Lung (tissue), 12 donors: ENCODE measurements around the gene CDH13. TPM values are rescaled to one million over a fixed set of nuclear protein-coding genes. Genes with fewer than 3 reads are reported as not detected.

Experiments used
- ATAC-seq: fragments of 200-7000 bp; cut with Tn5 transposase; one replicate; pipeline ENCODE4 v1.9.1; 2020; ENCODE audit warnings: moderate number of reproducible peaks; ENCODE audit not compliant: insufficient read depth, low FRiP score
- DNase-seq, 3 donors: peaks; one replicate each; pipeline ENCODE4 v3.0.0-alpha.2; 2013 to 2017
- H3K27ac ChIP-seq, 2 donors: one replicate each; pipeline ENCODE4 v1.5.1; 2013; ENCODE audit warnings: mild to moderate bottlenecking in 2 of 2, moderate library complexity in 2 of 2, control low read depth in 1 of 2, inconsistent platforms in 1 of 2, low read depth in 1 of 2, low read length in 1 of 2
- H3K27me3 ChIP-seq, 3 donors: one replicate each; pipeline ENCODE4 v1.5.1; 2013; ENCODE audit warnings: low read length in 2 of 3; ENCODE audit not compliant: control insufficient read depth in 3 of 3, insufficient read depth in 3 of 3
- H3K36me3 ChIP-seq, 4 donors: one replicate each; pipeline ENCODE4 v1.5.1; 2013; ENCODE audit warnings: low read length in 4 of 4, mild to moderate bottlenecking in 1 of 4, moderate library complexity in 1 of 4; ENCODE audit not compliant: control insufficient read depth in 4 of 4, insufficient read depth in 4 of 4
- H3K4me1 ChIP-seq, 5 donors: one replicate each; pipeline ENCODE4 v1.5.1; 2013; ENCODE audit warnings: low read length in 5 of 5, mild to moderate bottlenecking in 2 of 5, moderate library complexity in 1 of 5; ENCODE audit not compliant: control insufficient read depth in 5 of 5, insufficient read depth in 5 of 5
- H3K4me3 ChIP-seq: one replicate; pipeline ENCODE4 v1.5.1; 2013; ENCODE audit warnings: mild to moderate bottlenecking, control low read depth, moderate library complexity
- H3K9ac ChIP-seq, 2 donors: one replicate each; pipeline ENCODE4 v1.5.1; 2013; ENCODE audit warnings: low read length in 2 of 2, control low read depth in 1 of 2; ENCODE audit not compliant: insufficient read depth in 1 of 2
- H3K9me3 ChIP-seq, 4 donors: one replicate each; pipeline ENCODE4 v1.5.1; 2013; ENCODE audit warnings: low read length in 3 of 4, mild to moderate bottlenecking in 1 of 4, moderate library complexity in 1 of 4; ENCODE audit not compliant: control insufficient read depth in 4 of 4, insufficient read depth in 3 of 4
- WGBS, 2 donors: extraction: QIAGEN DNeasy Blood & Tissue Kit; methylation state at CpG; one replicate each; pipeline ENCODE4 v1.1.7; 2013; 5-methylcytosine and 5-hydroxymethylcytosine counted together
- polyA plus RNA-seq, 2 donors: library from polyadenylated mRNA; stranded (reverse); fragments of 200-250 nt; gene quantifications; one replicate each; pipeline ENCODE4 v1.2.1, GENCODE V29; 2013
- total RNA-seq, 2 donors: library from RNA; depleted of rRNA in 1 of 2; stranded (reverse); fragments of >200 nt in 1 of 2; gene quantifications; one replicate each; pipeline ENCODE4 v1.2.1, GENCODE V29; 2014 to 2021
- TF ChIP-seq, protein P1 (sequence below): IDR thresholded peaks from 2 replicates; pipeline ENCODE4 v1.5.1; 2012; ENCODE audit warnings: mild to moderate bottlenecking; ENCODE audit errors: control extremely low read depth, extremely low read depth
- donor health status: control.
- donor health status: control.
- donor health status: Bipolar disorder and iron deficiency.
- donor health status: healthy.
- donor health status: DM: yes; HTN: yes; CAD: no.

Gene CDH13
- total and polyA plus RNA-seq, 4 donors: 2.1 to 12.3 (median 7.3) TPM

DNA sequence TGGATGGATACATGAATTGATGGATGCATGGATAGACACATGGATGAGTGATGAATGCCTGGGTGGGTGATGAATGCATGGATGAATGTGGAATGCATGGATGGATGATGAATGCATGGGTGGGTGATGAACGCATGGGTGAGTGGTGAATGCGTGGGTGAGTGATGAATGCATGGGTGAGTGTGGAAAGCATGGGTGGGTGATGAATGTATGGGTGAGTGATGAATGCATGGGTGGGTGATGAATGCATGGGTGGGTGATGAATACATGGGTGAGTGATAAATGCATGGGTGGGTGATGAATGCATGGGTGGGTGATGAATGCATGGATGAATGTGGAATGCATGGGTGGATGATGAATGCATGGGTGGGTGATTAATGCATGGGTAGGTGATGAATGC, 1097.1 kb downstream of the CDH13 start:
- Histone ChIP-seq H3K4me1 (no peaks in the 10 kb centered on the region), H3K4me3 (no peak overlapping the region), H3K9me3 (no peaks in the 10 kb centered on the region), H3K27me3 (peaks cover 0 to 2% (median 0%) of the 10 kb centered on the region in 3 donors), H3K27ac (no peak overlapping the region), H3K9ac (no peak overlapping the region), H3K36me3 (no peaks in the 10 kb centered on the region)
- ATAC-seq (no peak), DNase-seq (no peak)
- TF ChIP-seq, protein P1, sequence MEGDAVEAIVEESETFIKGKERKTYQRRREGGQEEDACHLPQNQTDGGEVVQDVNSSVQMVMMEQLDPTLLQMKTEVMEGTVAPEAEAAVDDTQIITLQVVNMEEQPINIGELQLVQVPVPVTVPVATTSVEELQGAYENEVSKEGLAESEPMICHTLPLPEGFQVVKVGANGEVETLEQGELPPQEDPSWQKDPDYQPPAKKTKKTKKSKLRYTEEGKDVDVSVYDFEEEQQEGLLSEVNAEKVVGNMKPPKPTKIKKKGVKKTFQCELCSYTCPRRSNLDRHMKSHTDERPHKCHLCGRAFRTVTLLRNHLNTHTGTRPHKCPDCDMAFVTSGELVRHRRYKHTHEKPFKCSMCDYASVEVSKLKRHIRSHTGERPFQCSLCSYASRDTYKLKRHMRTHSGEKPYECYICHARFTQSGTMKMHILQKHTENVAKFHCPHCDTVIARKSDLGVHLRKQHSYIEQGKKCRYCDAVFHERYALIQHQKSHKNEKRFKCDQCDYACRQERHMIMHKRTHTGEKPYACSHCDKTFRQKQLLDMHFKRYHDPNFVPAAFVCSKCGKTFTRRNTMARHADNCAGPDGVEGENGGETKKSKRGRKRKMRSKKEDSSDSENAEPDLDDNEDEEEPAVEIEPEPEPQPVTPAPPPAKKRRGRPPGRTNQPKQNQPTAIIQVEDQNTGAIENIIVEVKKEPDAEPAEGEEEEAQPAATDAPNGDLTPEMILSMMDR: no peak
- WGBS, 2 donors: 96 to 97% methylated on average over 2 of the region's 2 CpGs

DNA sequence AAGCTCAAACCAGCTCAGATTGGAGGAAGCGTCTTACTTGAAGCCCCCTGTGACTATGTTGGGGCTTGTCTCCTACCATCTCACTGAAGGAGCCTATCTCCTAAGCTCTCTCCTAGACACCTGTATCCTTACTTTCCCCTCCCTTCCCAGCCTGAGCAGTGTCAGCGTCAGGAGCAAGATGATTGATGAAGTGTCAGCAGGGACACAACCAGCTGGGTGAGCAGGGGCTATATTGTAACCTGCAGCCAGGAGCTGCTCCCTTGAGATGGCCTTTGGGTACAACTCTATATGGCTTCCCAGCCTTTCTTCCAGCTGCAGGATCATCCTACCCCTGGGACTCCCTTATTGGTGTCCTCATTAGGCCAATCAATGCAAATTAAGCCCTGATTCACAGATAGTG, 1097.8 kb downstream of the CDH13 start:
- Histone ChIP-seq H3K4me3 (no peak overlapping the region), H3K27ac (no peak overlapping the region), H3K27me3 (peaks cover 0 to 2% (median 0%) of the 10 kb centered on the region in 3 donors), H3K9me3 (no peaks in the 10 kb centered on the region), H3K4me1 (no peaks in the 10 kb centered on the region), H3K36me3 (no peaks in the 10 kb centered on the region), H3K9ac (no peak overlapping the region)
- ATAC-seq (no peak), DNase-seq (no peak)
- WGBS, 2 donors: 72 to 93% methylated on average over 2 of the region's 2 CpGs
- TF ChIP-seq, protein P1: no peak

DNA sequence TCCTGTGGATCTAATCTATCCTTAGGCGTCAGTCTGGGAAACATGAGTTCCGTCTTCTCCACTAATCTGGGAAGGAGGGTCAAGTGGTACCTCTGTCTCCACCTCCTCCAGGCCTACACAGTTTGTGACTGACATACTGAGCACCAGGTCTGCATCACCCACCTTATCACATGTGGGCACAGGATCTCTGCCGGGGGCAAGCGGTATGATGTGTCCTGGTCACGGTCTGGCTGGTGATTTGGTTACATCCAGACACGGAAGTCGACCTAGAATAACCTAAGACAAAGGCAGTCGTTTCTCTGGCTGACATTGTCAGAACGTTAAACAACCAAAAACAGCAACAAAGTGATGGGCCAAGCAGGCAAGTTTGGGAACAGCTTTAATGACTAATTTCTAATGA, 1098.5 kb downstream of the CDH13 start:
- Histone ChIP-seq H3K9ac (no peak overlapping the region), H3K36me3 (no peaks in the 10 kb centered on the region), H3K4me3 (no peak overlapping the region), H3K4me1 (no peaks in the 10 kb centered on the region), H3K27ac (no peak overlapping the region), H3K9me3 (no peaks in the 10 kb centered on the region), H3K27me3 (no peaks in the 10 kb centered on the region)
- 82 to 89% methylated on average over 9 of the region's 9 CpGs for WGBS, 2 donors
- DNase-seq (no peak), ATAC-seq (no peak)
- TF ChIP-seq, protein P1: no peak

DNA sequence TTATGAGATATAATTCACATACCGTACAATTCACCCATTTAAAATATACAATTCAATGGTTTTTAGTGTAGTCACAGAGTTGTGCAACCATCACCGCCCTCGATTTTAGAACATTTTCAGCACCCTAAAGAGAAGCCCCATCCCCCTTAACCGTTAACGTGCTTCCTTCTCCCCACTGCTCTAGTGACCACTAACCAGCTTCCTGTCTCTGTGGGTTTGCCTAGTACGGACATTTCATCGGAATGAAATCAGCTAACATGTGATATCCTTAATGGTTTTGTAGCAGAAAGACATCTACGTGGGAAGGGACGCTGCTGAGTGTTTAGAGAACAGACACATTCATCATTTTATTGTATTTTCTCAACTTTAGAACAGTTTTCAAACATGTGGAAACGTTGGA, 1100.2 kb downstream of the CDH13 start:
- TF ChIP-seq, protein P1: no peak
- 24 to 48% methylated on average over 10 of the region's 10 CpGs for WGBS, 2 donors
- Histone ChIP-seq H3K4me1 (no peaks in the 10 kb centered on the region), H3K9me3 (peaks cover 0 to 3% (median 0%) of the 10 kb centered on the region in 4 donors), H3K4me3 (no peak overlapping the region), H3K36me3 (no peaks in the 10 kb centered on the region), H3K9ac (no peak overlapping the region), H3K27me3 (no peaks in the 10 kb centered on the region), H3K27ac (no peak overlapping the region)
- no peak for DNase-seq
- no peak for ATAC-seq
